T-cell (primary cell): ENCODE measurements around the gene TRIP10. TPM values are rescaled to one million over a fixed set of nuclear protein-coding genes. Genes with fewer than 3 reads are reported as not detected.
"Not testable (repeated sequence)": the region's sequence is repeated elsewhere in the genome, so short reads cannot be mapped to it uniquely, and the experiment has no call there.

Experiments
- ATAC-seq, 4 experiments: fragments of 200-7000 bp in 3 of 4; fragments of 150-1000 bp in 1 of 4; cut with Tn5 transposase; replicated peaks in 1 of 4; 1 replicate in 3 of 4; 2 replicates in 1 of 4; pipeline ENCODE4 v1.10.0; 2021; ENCODE audit warnings: moderate library complexity in 3 of 4, mild to moderate bottlenecking in 2 of 4, moderate number of reproducible peaks in 1 of 4
- CTCF ChIA-PET, 2 donors: fragments of 300-600 bp; sonication (Branson Sonifier 250); formaldehyde crosslinking; loops; one replicate each; lab custom pipeline; 2022; ENCODE audit warnings: antibody characterized with exemption in 2 of 2; lab: Charles Lee
- POLR2A ChIA-PET, 2 donors: fragments of 300-600 bp; sonication (Branson Sonifier 250); formaldehyde crosslinking; loops; one replicate each; lab custom pipeline; 2022; ENCODE audit warnings: antibody characterized with exemption in 2 of 2; lab: Charles Lee
- DNase-seq, 35 experiments: peaks; one replicate each; pipeline versions ENCODE4 v3.0.0 to v3.0.0-alpha.2; 2013 to 2023
- H3K27ac ChIP-seq: one replicate; pipeline ENCODE4 v1.5.1; 2013; ENCODE audit warnings: low read length
- H3K27me3 ChIP-seq, 2 experiments: replicated peaks in 1 of 2; 1 replicate in 1 of 2; 2 replicates in 1 of 2; pipeline versions ENCODE4 v1.6.1 to v1.7.0; 2013; ENCODE audit warnings: low read length in 1 of 2, mixed read lengths in 1 of 2; ENCODE audit not compliant: control insufficient read depth in 2 of 2, insufficient read depth in 2 of 2; ENCODE audit errors: extremely low read depth in 1 of 2
- H3K36me3 ChIP-seq, 2 donors: 1 replicate in 1 of 2; 2 replicates in 1 of 2; pipeline versions ENCODE4 v1.6.1 to v1.7.0; 2013; ENCODE audit warnings: low read length in 1 of 2; ENCODE audit not compliant: control insufficient read depth in 2 of 2, insufficient read depth in 1 of 2; ENCODE audit errors: extremely low read depth in 1 of 2
- H3K4me1 ChIP-seq, 2 experiments: 1 replicate in 1 of 2; 2 replicates in 1 of 2; pipeline versions ENCODE4 v1.6.1 to v1.7.0; 2013; ENCODE audit warnings: low read length in 2 of 2, mixed read lengths in 1 of 2; ENCODE audit not compliant: insufficient read depth in 2 of 2, control insufficient read depth in 1 of 2; ENCODE audit errors: extremely low read depth in 1 of 2
- H3K4me3 ChIP-seq, 2 donors: 1 replicate in 1 of 2; 2 replicates in 1 of 2; pipeline versions ENCODE4 v1.5.1 to v1.7.0; 2013; ENCODE audit warnings: mild to moderate bottlenecking in 2 of 2, low read length in 1 of 2, moderate library complexity in 1 of 2; ENCODE audit not compliant: control insufficient read depth in 1 of 2; ENCODE audit errors: extremely low read depth in 1 of 2
- H3K9me3 ChIP-seq: 2 replicates; pipeline ENCODE4 v1.7.0; 2013
- H3K27ac Mint-ChIP-seq, 2 donors: one replicate each; pipeline ENCODE4 v1.8.0; 2020 to 2021; ENCODE audit warnings: mild to moderate bottlenecking in 2 of 2, mixed read lengths in 2 of 2
- H3K27me3 Mint-ChIP-seq, 2 donors: one replicate each; pipeline ENCODE4 v1.8.0; 2021 to 2022; ENCODE audit warnings: mixed read lengths in 2 of 2
- H3K36me3 Mint-ChIP-seq: one replicate; pipeline ENCODE4 v1.8.0; 2021; ENCODE audit warnings: mixed read lengths
- H3K4me1 Mint-ChIP-seq, 3 donors: one replicate each; pipeline ENCODE4 v1.8.0; 2020 to 2022; ENCODE audit warnings: mixed read lengths in 3 of 3, mild to moderate bottlenecking in 1 of 3
- H3K4me3 Mint-ChIP-seq, 3 donors: one replicate each; pipeline ENCODE4 v1.8.0; 2020 to 2022; ENCODE audit warnings: mild to moderate bottlenecking in 3 of 3, mixed read lengths in 3 of 3, moderate library complexity in 3 of 3
- H3K9me3 Mint-ChIP-seq, 3 donors: one replicate each; pipeline ENCODE4 v1.8.0; 2020 to 2022; ENCODE audit warnings: mixed read lengths in 3 of 3
- WGBS: methylation state at CpG from one replicate; pipeline ENCODE4 v1.1.5; 2013; ENCODE audit warnings: missing lambda C conversion rate; ENCODE audit not compliant: insufficient coverage; 5-methylcytosine and 5-hydroxymethylcytosine counted together
- total RNA-seq, 35 experiments: library from RNA in 6 of 35; stranded (reverse) in 6 of 35; fragments of 120-200 nt in 1 of 35; gene quantifications; one replicate each; pipeline versions ENCODE4 v1.2.1 to v1.2.4 and lab custom pipeline; 2013 to 2026

The TRIP10 gene
- total RNA-seq, 5 donors from 2014 or later (not counting 1 experiment from before 2014, with no cell fraction given) = 2.6 to 8.7 (median 7.3) TPM

DNA sequence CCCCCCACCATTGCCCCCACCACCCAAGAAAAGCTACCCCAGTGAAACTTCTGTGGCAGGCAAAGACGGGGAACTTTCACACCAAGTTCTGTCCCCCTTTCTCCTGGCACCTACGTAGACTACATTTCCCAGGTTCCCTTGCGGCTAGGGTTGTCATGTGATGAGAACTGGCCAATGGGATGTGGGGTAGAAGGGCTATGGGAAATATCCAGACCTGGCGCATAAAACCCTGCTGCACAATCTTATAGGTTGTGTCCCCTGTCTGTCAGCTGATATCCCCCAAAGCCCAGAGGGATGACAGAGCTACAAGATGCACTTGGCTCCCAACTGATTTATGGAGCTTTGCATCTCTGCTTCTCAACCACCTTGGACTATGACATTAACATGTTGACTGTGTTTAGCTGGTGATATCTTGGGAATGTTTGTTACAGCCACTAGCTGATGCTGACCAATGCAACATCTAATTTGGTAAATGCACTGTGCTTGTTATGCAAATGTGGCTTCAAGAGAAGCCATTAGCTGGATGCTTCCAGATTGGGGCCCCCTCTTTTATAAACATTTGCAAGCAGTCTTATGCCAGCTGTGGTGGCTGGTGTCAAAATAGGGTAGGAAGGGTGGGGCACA is 21.7 kb downstream of the TRIP10 start:
- 86% methylated on average over 1 of the region's 4 CpGs for WGBS
- ChIA-PET POLR2A (interaction anchor here in 1 of 2 donors (0.6 to 0.7 kb wide), 2 partner anchors 219 to 291 kb away, joined by 3 to 6 read pairs; no protein-coding TSS in a partner anchor), CTCF (no interaction called here)
- Histone ChIP-seq H3K4me3 (no peak overlapping the region), H3K9me3 (no peaks in the 10 kb centered on the region), H3K27me3 (no peaks in the 10 kb centered on the region), H3K4me1 (peaks cover 5 to 21% of the 10 kb centered on the region in 2 experiments), H3K27ac (no peak overlapping the region), H3K36me3 (peaks cover 9 to 48% of the 10 kb centered on the region in 2 donors)
- peaks cover 11 to 22% (median 21%) of the 10 kb centered on the region in 3 donors for H3K4me1 Mint-ChIP-seq
- H3K27me3 Mint-ChIP-seq = no peaks in the 10 kb centered on the region
- ATAC-seq = peak in 1 of 4 experiments; percentile 61
- peak in 3 of 35 experiments; percentile 35 to 42 (median 39) for DNase-seq
- no peaks in the 10 kb centered on the region for H3K9me3 Mint-ChIP-seq
- H3K4me3 Mint-ChIP-seq = no peak overlapping the region
- H3K36me3 Mint-ChIP-seq = peaks cover 26% of the 10 kb centered on the region
- H3K27ac Mint-ChIP-seq = peak overlapping the region in 1 of 2 donors; percentile 11

DNA sequence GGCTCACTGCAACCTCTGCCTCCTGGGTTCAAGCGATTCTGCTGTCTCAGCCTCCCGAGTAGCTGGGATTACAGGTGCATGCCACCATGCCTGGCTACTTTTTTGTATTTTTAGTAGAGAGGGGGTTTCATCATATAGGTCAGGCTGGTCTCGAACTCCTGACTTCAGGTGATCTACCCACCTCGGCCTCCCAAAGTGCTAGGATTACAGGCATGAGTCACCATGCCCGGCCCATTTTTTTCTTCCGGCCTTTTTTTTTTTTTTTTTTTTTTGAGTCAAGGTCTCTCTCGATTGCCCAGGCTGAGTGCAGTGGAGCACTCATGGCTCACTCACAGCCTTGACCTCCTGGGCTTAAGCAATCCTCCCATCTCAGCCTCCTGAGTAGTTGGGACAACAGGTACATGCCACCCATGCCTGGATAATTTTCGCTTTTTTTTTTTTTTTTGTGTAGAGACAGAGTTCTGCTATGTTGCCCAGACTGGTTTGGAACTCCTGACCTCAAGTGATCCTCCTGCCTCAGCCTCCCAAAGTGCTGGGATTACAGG is 22.8 kb downstream of the TRIP10 start:
- POLR2A ChIA-PET, ATAC-seq, H3K4me3 Mint-ChIP-seq, H3K9me3 ChIP-seq, H3K27me3 Mint-ChIP-seq, DNase-seq, H3K27me3 ChIP-seq, H3K9me3 Mint-ChIP-seq, H3K27ac ChIP-seq, H3K27ac Mint-ChIP-seq, H3K4me3 ChIP-seq, CTCF ChIA-PET: not testable (repeated sequence)
- Histone ChIP-seq H3K36me3 (peaks cover 6 to 47% of the 10 kb centered on the region in 2 donors), H3K4me1 (peaks cover 11 to 32% of the 10 kb centered on the region in 2 experiments)
- H3K36me3 Mint-ChIP-seq = peaks cover 26% of the 10 kb centered on the region
- WGBS = no CpG with 5 or more reads among the region's 8 CpGs
- peaks cover 21 to 30% (median 30%) of the 10 kb centered on the region in 3 donors for H3K4me1 Mint-ChIP-seq

- Mint-ChIP-seq H3K36me3 (peaks cover 7% of the 10 kb centered on the region), H3K27me3 (no peaks in the 10 kb centered on the region), H3K4me1 (peaks cover 29 to 38% (median 34%) of the 10 kb centered on the region in 3 donors), H3K4me3 (peak overlapping the region; percentile 87 to 89 (median 87)), H3K27ac (peak overlapping the region; percentile 93 to 94), H3K9me3 (no peaks in the 10 kb centered on the region)
- Histone ChIP-seq H3K4me3 (peak overlapping the region; percentile 70 to 87), H3K27me3 (no peaks in the 10 kb centered on the region), H3K36me3 (peaks cover 0 to 20% of the 10 kb centered on the region in 2 donors), H3K27ac (peak overlapping the region; percentile 96), H3K9me3 (no peaks in the 10 kb centered on the region), H3K4me1 (peaks cover 17 to 51% of the 10 kb centered on the region in 2 experiments)
- POLR2A ChIA-PET = no interaction called here
- ATAC-seq (no peak), DNase-seq (peak in 11 of 35 experiments; percentile 14 to 49 (median 28))
- CTCF ChIA-PET = no interaction called here
- WGBS = 17% methylated on average over 5 of the region's 8 CpGs
These were observed 26.4 kb downstream of the TRIP10 start for GRCh38 chr19:6765738-6766356.

- peaks cover 0 to 13% of the 10 kb centered on the region in 2 donors for H3K36me3 ChIP-seq
- peak overlapping the region; percentile 93 to 94 for H3K27ac Mint-ChIP-seq
- H3K9me3 ChIP-seq = no peaks in the 10 kb centered on the region
- ATAC-seq = no peak
- H3K4me1 Mint-ChIP-seq = peaks cover 32 to 38% (median 34%) of the 10 kb centered on the region in 3 donors
- POLR2A ChIA-PET = no interaction called here
- WGBS = 33% methylated on average over 13 of the region's 16 CpGs
- H3K36me3 Mint-ChIP-seq = peaks cover under 1% of the 10 kb centered on the region
- no peaks in the 10 kb centered on the region for H3K27me3 Mint-ChIP-seq
- peak overlapping the region; percentile 87 to 89 (median 87) for H3K4me3 Mint-ChIP-seq
- DNase-seq = peak in 2 of 35 experiments; percentile 15 to 34
- CTCF ChIA-PET = no interaction called here
- peaks cover 17 to 51% of the 10 kb centered on the region in 2 experiments for H3K4me1 ChIP-seq
- no peaks in the 10 kb centered on the region for H3K9me3 Mint-ChIP-seq
- H3K27me3 ChIP-seq = no peaks in the 10 kb centered on the region
- peak overlapping the region; percentile 70 to 87 for H3K4me3 ChIP-seq
- H3K27ac ChIP-seq = peak overlapping the region; percentile 96
These were observed 27.0 kb downstream of the TRIP10 start for GRCh38 chr19:6766357-6767080.

GRCh38 chr19:6767081-6767356 is 27.5 kb downstream of the TRIP10 start:
- Mint-ChIP-seq H3K27ac (peak overlapping the region; percentile 93 to 94), H3K36me3 (no peaks in the 10 kb centered on the region), H3K4me3 (peak overlapping the region; percentile 87 to 89 (median 87)), H3K9me3 (no peaks in the 10 kb centered on the region), H3K27me3 (no peaks in the 10 kb centered on the region), H3K4me1 (peaks cover 36 to 43% (median 37%) of the 10 kb centered on the region in 3 donors)
- ChIA-PET CTCF (interaction anchor here in 1 of 2 donors (3.2 kb wide), 1 partner anchor 29 kb away, joined by 23 read pairs; the partner anchor contains the start of gene GPR108), POLR2A (no interaction called here)
- DNase-seq (peak in 8 of 35 experiments; percentile 31 to 78 (median 56)), ATAC-seq (peak; percentile 49 to 74 (median 70))
- 0% methylated on average over 14 of the region's 15 CpGs for WGBS
- Histone ChIP-seq H3K4me3 (peak overlapping the region; percentile 70 to 87), H3K36me3 (peaks cover 0 to 8% of the 10 kb centered on the region in 2 donors), H3K4me1 (peaks cover 17 to 54% of the 10 kb centered on the region in 2 experiments), H3K9me3 (no peaks in the 10 kb centered on the region), H3K27me3 (no peaks in the 10 kb centered on the region), H3K27ac (peak overlapping the region; percentile 96)
